HG03575 (cell line): ENCODE measurements around the gene GPR137B.

Experiments
- ATAC-seq: cut with Tn5 transposase; IDR thresholded peaks from one replicate; pipeline ENCODE4 v1.9.1; 2021; ENCODE audit not compliant: unreplicated experiment, insufficient number of reproducible peaks, low FRiP score; ENCODE audit errors: extremely low read depth

The GPR137B gene

GRCh38 chr1:236220473-236220872, 78.1 kb downstream of the GPR137B start:
- ATAC-seq: no peak

GRCh38 chr1:236222632-236223031, 80.3 kb downstream of the GPR137B start:
- ATAC-seq: no peak

- ATAC-seq: no peak
Measured at GRCh38 chr1:236228411-236228810, 86.1 kb downstream of the GPR137B start.

DNA sequence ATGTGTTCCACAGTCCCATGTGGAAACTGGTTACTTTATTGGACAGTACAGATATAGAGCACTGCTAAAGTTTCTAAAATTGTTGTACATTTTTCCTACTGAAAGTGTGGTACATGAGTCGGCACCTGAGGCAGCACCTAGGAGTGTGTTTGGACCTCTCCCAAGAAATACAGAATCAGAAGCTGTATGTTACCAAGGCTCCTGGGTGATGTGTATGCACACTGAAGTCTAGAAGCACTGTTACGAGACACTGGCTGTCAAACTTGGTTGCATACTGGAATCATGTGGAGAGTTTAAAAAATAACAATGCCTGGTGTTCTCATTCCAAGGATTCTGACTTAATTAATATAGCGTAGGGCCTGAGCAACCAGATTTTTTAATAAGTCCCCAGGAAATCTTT, 92.8 kb downstream of the GPR137B start:
- no peak for ATAC-seq

- no peak for ATAC-seq
Measured at GRCh38 chr1:236239092-236239585, 96.8 kb downstream of the GPR137B start.

- no peak for ATAC-seq
Measured at GRCh38 chr1:236240675-236241074, 98.3 kb downstream of the GPR137B start.

DNA sequence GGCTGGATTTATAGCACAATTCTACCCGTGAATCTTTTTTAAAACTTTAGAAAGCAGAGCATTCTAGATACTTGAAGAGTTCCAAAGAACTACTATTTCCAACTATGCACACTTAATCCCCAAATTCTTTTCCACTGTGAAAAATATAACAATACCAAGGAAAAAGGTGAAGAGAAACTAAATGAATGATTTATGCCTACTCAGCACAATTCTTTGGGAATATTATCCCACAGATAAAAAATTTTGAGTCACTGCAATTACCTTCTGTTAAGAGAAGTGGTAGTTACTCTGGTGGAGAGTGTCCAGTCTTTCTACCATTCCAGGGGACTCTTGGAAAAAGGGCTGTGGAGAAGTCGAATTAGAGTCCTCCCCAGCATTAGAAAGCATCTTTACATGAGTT, 100.2 kb downstream of the GPR137B start:
- no peak for ATAC-seq

DNA sequence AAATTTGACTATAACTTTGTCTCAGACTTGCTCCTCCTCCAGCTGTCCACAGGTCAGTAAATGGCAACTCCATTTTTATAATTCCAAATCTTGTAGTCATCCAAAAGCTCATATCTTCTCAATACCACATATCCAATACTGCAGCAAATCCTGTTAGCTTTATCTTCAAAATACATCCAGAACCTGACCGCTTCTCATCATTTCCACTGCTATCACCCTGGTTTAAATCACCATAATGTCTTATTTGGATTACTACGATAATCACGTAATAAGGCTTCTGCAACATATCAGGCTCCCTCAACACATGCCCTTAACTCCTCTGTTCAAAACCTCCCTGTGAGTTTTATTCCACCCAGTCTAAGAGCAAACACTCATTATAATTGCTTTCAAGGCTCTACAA, 104.9 kb downstream of the GPR137B start:
- ATAC-seq: no peak

GRCh38 chr1:236251587-236251986, 109.2 kb downstream of the GPR137B start:
- no peak for ATAC-seq

DNA sequence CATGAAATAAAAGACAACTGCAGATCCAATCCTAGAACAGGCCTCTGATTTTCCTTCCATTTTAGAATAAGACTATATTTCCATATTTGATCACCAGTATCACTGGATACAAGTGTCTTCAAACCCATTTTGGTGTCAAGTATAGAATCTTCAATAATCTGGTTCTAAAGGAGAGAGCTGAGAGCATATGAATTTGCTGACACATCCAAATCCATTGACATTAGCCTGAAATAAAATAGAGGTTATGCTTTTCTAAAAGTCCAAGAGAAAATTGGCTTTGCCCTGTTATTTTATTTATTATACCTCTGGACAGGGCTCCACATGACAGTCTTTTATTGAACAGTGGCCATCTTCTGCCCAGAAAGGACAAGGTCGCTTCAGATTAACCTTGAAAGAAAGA, 110.8 kb downstream of the GPR137B start:
- no peak for ATAC-seq

DNA sequence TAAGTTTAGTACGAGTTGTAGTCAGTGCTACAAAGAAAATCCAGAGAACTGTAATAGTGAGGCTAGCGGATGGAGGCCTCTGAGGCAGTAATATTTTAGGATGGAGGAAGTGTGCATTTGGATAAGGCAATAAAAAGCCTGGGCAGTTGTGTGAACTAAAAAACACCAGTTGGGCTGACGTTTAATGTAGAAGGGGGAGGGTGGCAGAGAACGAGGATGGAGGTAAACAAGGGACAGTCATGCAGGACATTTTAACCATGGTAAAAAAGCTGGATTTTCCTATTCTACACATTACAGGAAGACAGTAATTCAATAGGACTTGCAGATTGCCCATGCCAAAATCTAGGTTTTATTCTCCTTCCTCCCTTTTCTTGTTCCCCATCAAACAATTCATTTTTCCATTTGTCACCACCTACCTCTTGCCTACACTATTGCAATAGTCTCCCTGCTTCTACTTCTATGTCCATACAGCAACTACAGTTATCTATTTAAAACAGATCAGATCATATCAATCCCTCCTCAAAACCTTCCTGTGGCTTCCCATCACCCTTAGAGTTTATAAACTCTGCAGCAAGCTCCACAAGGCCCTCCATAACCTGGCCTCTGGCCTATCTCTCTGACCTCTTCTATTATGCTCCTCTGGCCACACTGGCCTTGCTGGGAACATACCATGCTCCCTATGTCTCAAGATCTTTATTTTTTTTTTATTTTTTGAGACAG, 111.7 kb downstream of the GPR137B start:
- ATAC-seq: no peak

DNA sequence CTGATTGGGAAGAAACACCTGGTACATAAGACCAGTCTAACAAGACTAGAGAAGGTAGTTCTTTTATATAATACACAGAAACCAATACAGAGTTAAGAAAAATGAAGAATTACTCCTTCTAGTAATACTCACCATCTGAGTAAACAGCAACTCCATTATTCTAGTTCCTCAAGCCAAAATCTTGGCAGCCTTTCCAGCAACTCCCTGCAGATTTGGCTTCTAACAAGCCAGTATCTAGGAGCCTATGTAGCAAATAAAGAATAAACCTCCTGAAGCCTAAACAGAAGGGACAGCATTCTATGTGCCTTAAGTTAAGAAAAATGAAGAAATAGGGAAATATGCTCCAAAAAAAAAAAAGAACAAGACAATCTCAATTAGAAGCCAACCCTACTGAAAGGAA, 114.9 kb downstream of the GPR137B start:
- ATAC-seq: no peak

GRCh38 chr1:236258114-236258622, 115.8 kb downstream of the GPR137B start:
- ATAC-seq: no peak
